T-helper 9 cell (primary cell): ENCODE results near the gene TLE7.

Source experiments
- DNase-seq: peaks from one replicate; pipeline ENCODE4 v3.0.0-alpha.2; 2020

The TLE7 gene

GRCh38 chr16:71412270-71413160 is 29.3 kb downstream of the TLE7 start:
- DNase-seq: peak; percentile 61

- no peak for DNase-seq
Observed at GRCh38 chr16:71410146-71410545, 31.7 kb downstream of the TLE7 start.

GRCh38 chr16:71409011-71409775 is 32.7 kb downstream of the TLE7 start:
- no peak for DNase-seq

GRCh38 chr16:71408536-71408935 is 33.3 kb downstream of the TLE7 start:
- no peak for DNase-seq

GRCh38 chr16:71407731-71408130 is 34.1 kb downstream of the TLE7 start:
- no peak for DNase-seq

GRCh38 chr16:71406724-71407123 is 35.1 kb downstream of the TLE7 start:
- no peak for DNase-seq

- no peak for DNase-seq
Observed at GRCh38 chr16:71406316-71406715, 35.5 kb downstream of the TLE7 start.

- DNase-seq: no peak
Observed at GRCh38 chr16:71404364-71404763, 37.5 kb downstream of the TLE7 start.

- no peak for DNase-seq
Observed at GRCh38 chr16:71402674-71403073, 39.2 kb downstream of the TLE7 start.

GRCh38 chr16:71402007-71402406 is 39.8 kb downstream of the TLE7 start:
- no peak for DNase-seq

- DNase-seq: no peak
Observed at GRCh38 chr16:71399801-71400563, 41.9 kb downstream of the TLE7 start.

- no peak for DNase-seq
Observed at GRCh38 chr16:71396594-71396993, 45.3 kb downstream of the TLE7 start.

- no peak for DNase-seq
Observed at GRCh38 chr16:71389330-71389729, 52.5 kb downstream of the TLE7 start.

- DNase-seq: no peak
Observed at GRCh38 chr16:71387045-71387871, 54.6 kb downstream of the TLE7 start.

- no peak for DNase-seq
Observed at GRCh38 chr16:71384073-71384724, 57.7 kb downstream of the TLE7 start.

GRCh38 chr16:71383054-71383773 is 58.6 kb downstream of the TLE7 start:
- no peak for DNase-seq

- DNase-seq: no peak
Observed at GRCh38 chr16:71380831-71381230, 61.0 kb downstream of the TLE7 start.
